ENCODE measurements around the gene LPIN3. TPM values are rescaled to one million over a fixed set of nuclear protein-coding genes. Genes with fewer than 3 reads are reported as not detected.

LPIN3 gene
- total RNA-seq, 1 donor from 2014 or later: 0.16 TPM

- no peak for DNase-seq
These were observed 26.1 kb downstream of the LPIN3 start, which contains the start of gene EMILIN3 for GRCh38 chr20:41366546-41367392. Gene EMILIN3 (minus strand): TSS chr20:41366818. CDS start chr20:41366634, 184 bp downstream.

DNA sequence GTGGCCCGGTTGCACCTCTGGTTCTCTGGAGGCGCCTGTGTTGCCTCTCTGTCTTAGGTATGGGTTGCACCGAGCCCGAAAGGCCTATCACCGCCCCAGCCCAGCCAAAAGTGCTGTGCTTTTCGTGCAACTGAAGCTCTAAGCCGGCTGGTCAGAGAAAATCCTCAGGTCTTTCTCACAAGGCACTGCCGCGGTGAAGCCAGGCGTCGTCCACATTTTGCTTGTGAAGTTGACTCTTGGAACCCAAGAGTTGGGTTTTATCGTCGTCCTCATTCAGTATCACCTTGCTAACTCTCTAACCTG, 26.7 kb downstream of the LPIN3 start:
- DNase-seq: no peak

DNA sequence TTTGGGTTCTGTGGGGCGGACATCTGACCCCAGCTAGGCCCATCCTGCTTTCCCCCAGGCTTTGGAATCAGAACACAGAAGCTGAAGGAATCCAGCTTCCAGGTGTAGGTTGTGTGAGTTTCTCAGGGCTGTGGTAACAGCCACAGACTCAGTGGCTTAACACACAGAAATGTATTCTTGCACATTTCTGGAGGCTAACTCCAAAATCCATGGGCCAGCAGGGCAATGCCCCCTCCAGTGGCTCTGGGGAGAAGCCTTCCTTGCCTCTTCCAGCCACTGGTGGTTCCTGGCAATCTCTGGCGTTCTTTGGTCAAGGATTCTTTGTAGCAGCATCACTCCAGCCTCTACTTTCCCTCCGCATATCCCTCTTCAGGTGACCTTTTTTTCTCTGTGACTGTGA, 27.3 kb downstream of the LPIN3 start:
- DNase-seq: no peak

GRCh38 chr20:41369673-41370072, 29.1 kb downstream of the LPIN3 start:
- DNase-seq: no peak

- no peak for DNase-seq
These were observed 29.6 kb downstream of the LPIN3 start for GRCh38 chr20:41370176-41370575.

DNA sequence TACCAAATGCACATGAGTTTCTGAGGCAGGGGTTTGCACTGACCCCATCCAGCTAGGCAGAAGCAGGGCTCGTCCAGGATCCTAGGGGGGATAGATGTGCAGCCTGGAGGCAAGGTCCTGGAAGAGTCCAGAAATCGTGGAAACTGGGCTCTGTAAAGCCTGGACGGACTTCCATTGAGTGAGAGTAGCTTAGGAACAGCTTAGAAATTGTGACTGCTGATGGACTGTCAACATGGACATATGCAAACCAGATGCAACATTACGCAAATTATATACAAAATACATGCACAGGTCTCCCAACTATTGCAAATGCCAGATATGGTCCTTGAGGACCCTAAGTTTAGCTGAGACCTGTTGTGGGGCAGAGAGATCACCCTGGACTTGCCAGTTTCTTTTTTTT, 30.8 kb downstream of the LPIN3 start:
- no peak for DNase-seq

DNA sequence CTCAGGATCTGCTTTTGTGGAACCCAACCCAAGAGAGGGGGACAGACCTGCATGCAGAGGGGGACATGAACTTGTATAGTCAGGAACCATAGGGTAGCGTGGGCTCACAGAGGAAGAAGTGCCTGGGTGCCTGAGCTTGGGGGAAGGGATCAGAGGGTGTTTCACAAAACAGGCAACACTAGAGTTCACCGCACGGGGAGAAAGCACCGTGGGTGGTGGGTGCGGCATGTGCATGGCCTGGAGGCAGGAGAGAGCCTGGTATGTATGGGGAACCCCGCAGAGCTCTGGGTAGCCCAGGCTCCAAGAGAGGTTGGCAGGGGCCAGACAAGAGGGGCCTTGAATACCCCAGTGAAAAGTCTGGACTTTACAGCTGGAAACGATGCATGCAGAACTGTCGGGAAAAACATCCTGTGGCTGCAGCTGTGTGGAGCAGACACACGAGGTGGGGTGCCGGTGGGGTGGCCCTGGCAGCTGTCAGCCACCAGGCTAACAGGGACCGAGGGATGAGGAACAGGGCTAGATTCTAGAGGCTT, 32.7 kb downstream of the LPIN3 start:
- no peak for DNase-seq

DNA sequence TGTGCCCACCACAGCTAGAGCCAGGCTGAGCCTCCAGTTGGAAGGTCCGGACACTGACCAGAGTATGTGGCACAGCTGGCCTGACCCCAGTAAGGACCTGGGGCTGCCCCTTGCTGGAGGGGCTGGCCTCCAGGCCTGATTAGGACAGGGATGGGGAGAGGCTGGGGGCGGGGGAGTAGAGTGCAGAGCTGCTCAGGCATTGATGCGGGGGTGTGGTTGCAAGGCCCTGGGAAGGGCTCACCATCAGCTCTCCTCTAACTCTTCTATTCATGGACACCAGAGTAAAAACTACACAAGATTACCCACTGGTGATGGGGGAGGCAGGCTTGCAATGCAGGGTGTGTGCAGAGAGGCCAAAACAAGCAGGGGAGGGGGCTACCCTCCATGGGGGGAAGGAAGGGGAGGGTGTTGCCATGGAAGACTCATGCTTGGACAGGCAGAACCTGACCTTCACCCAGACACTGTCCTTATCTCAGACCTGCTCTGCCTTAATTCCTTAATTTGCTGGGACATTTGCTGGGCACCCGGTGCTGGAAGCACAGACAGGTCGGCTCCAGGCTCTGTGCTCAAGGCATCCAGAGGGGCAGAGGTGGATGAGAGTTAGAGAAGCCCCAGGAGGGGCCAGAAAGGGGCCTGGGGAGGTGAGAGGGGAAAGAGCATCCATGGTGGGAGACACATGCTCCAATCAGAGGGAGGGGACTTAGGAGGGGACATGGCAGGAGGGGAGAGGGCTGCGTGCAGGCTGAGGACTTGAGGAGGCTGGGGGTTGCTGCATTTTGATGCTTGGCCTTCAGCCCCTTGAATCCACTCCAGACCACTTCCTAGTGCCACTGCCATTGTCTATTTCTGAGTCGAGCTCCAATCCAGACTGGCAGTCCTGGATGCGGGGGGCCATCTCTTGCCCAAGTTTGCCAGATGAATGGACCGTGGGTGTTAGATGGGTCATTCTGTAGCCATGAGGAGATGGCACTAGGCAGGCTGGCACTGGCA, 33.6 kb downstream of the LPIN3 start:
- no peak for DNase-seq

- DNase-seq: no peak
These were observed 35.2 kb downstream of the LPIN3 start for GRCh38 chr20:41375846-41376245.

DNA sequence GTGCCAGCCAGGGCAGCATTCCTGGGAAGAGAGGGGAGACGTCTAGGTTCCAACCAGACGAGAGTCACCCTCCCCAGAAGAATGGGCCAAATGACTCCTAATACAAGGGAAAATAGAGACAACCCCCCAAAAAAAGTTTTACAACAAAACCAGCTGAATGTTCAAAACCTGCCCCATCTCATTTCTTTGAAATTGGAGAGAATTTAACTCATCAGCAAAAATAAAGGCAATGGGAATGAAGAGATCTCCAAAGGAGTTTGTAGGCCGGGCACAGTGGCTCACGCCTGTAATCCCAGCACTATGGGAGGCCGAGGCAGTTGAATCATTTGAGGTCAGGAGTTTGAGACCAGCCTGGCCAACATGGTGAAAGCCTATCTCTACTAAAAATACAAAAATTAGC, 35.7 kb downstream of the LPIN3 start:
- DNase-seq: no peak

- no peak for DNase-seq
These were observed 36.7 kb downstream of the LPIN3 start for GRCh38 chr20:41377275-41377674.

DNA sequence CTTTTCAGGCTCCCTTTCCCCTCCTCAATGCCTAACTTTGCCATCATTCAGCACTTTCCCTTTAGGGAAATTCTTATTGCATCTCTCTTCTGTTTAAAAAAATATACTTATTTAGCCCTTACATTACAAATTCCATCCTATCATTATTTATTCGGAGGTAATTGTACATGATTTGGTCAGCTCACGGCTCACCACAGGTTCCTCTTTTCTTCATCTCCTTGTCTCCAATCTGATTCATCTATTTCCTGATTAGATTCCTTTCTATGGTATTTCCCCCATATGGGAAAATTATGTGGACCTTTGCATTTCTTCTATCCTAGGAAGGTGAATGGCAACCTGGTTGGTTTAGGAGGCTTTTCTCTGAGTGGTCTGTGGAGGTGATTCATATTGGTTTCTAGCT, 38.9 kb downstream of the LPIN3 start:
- no peak for DNase-seq

DNA sequence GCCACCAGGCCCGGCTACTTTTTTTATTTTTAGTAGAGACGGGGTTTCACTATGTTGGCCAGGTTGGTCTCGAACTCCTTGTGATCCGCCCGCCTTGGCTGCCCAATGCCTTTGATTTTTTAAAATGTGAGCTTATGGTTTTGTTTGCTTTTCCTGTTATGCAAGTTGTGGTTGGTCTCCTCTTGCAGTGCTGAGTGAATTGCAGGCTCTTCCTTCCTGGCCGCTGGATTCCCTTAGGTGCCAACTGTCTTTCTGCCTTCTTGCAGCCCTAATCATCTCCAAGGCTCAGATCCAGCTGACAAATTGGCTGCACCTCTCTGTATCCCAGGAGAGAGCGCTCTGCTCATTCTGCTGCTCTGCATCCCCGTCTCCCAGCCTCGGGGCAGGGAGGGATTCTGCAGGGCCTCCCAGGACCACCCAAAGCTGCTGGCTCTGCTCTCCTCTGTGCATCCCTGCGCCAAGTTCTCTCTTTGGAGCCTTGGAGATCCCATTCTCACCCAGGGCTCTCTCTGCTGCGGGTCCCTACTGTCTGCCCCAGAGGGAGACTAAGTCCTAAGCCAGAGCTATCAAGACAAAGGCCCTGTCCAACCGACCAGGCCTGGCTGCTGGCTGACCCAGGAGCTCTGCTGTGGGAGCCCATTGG, 40.1 kb downstream of the LPIN3 start:
- DNase-seq: no peak

DNA sequence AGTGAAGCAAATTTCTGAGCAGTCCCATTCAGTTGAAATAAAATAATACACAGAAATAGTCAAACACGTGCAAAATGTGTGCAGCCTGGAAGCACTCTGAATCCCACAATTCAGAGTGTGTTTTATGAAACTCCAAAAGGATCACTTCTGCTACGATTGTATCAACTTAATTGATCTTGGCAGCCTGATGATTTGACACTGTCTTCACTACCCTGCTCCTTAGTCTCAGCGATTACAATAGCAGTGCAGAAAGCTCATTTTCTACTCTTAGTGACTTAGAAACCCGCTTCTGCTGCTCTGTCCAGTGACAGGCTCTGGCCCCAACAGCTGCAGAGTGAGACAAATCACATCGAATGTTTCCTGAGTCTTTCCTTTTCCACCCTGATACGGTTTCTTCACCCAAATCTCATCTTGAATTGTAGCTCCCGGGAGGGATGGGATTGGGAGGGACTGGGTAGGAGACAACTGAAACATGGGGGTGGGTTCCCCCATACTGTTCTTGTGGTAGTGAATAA, 42.2 kb downstream of the LPIN3 start:
- DNase-seq: no peak

GRCh38 chr20:41386502-41387427, 46.1 kb downstream of the LPIN3 start:
- DNase-seq: no peak

- no peak for DNase-seq
These were observed 46.8 kb downstream of the LPIN3 start for GRCh38 chr20:41387444-41387851.

DNA sequence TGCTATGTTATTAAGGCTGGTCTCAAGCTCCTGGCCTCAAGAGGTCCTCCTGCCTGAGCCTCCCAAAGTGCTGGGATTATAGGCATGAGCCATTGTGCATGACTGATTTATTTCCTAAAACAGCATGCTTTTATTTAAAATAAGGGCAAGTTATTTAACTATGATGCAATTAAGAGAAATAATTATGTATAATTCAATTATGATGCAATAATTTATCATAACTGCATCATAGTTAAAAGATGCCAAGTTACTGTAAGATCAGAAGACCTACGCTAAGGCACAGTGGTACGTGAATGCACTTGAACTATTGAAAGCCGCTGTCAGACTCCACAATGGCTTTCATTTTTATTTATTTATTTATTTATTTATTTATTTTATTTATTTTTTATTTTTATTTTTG, 50.3 kb downstream of the LPIN3 start:
- DNase-seq: no peak

DNA sequence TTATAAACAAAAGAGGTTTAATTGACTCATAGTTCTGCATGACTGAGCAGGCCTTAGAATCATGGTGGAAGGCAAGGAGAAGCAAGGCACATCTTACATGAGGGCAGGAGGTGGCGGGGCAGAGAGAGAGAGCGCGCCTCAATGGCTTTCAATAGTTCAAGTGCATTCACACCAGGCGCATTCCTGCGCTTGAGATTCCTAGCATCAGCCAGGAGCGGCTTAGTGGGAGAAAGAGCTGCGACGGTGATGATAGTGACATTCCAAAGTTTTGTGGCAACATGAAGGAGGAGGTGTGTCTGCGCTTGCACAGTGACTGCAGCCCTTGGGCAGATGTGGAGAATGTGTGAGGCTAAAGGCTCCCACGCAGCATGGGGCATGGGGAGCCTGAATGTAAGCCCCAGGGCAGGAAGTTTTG, 51.0 kb downstream of the LPIN3 start:
- no peak for DNase-seq

- DNase-seq: no peak
These were observed 51.7 kb downstream of the LPIN3 start for GRCh38 chr20:41392295-41392694.

- no peak for DNase-seq
These were observed 52.5 kb downstream of the LPIN3 start for GRCh38 chr20:41392871-41393704.

All from occipital lobe (tissue), 2 donors.